Lower lobe of right lung (tissue), 2 donors: ENCODE measurements around the gene IBA57. TPM values are rescaled to one million over a fixed set of nuclear protein-coding genes. Genes with fewer than 3 reads are reported as not detected.

ENCODE experiments used
- ATAC-seq, 2 donors: fragments of 200-7000 bp; cut with Tn5 transposase; one replicate each; pipeline ENCODE4 v1.9.1; 2020 to 2022; ENCODE audit warnings: mild to moderate bottlenecking in 2 of 2, moderate library complexity in 2 of 2
- DNase-seq: peaks from one replicate; pipeline ENCODE4 v3.0.0-alpha.2; 2020
- H3K27ac ChIP-seq: fragments of 200-600 bp; one replicate; pipeline ENCODE4 v1.8.0; 2022
- H3K27me3 ChIP-seq: fragments of 200-600 bp; one replicate; pipeline ENCODE4 v1.8.0; 2022; ENCODE audit warnings: low read depth
- H3K36me3 ChIP-seq: fragments of 200-600 bp; one replicate; pipeline ENCODE4 v1.8.0; 2022; ENCODE audit warnings: mild to moderate bottlenecking
- H3K4me1 ChIP-seq: fragments of 200-600 bp; one replicate; pipeline ENCODE4 v1.8.0; 2022
- H3K4me3 ChIP-seq: fragments of 200-600 bp; one replicate; pipeline ENCODE4 v1.8.0; 2022; ENCODE audit warnings: mild to moderate bottlenecking
- H3K9me3 ChIP-seq: fragments of 200-600 bp; one replicate; pipeline ENCODE4 v1.8.0; 2022
- intact Hi-C: fragments of 100-400 bp; cut with DNase I; formaldehyde crosslinking; loops from one replicate; pipeline ENCODE4 v1.11.0; 2022
- total RNA-seq: library from RNA; stranded (reverse); fragmentation: NEBNext Ultra II Directional; extraction: Animal tissue kit (Norgen Biotek cat#: 25700); gene quantifications from one replicate; pipeline ENCODE4 v1.2.1, GENCODE V29; 2021
- TF ChIP-seq, protein P1 (sequence below): fragments of 200-600 bp; IDR thresholded peaks from one replicate; pipeline ENCODE4 v1.8.0; 2022; ENCODE audit warnings: antibody characterized with exemption, mild to moderate bottlenecking
- donor health status: DM: no; HTN: yes; CAD: no; lungs with severe emphysema.

The IBA57 gene
- total RNA-seq, 1 donor from 2014 or later = 10.7 TPM

DNA sequence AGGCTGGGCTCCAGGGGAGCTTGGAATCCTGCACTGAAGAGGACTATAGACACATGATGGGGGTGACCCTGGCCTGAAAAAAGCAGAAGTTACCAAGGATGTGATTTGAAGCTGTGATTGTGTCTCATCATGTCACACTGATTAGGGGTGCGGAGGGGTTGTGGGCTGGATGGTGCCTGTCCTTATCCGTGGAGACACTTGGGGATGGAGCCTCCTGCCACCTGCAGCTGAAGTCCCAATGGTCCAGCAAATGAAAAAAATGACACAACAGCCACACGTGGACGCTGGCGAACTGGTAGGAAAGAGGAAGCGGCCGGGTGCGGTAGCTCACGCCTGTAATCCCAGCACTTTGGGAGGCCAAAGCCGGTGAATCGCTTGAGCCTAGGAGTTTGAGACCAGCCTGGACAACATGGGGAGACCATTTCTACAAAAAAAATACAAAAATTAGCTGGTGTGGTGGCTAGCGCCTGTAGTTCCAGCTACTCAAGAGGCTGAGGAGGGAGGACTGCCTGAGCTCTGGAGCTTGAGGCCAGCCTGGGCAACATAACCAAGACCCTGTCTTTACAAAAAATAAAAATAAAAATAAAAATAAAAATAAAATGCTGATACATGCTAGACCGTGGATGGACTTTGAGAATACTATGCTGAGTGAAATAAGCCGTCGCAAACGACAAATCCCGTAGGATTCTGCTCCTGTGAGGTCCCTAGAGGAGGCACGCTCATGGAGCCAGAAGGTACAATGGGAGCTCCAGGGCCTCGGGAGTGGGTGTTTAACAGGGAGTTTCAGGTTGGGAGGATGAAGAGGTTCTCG lies 838 bp upstream of the IBA57 start:
- TF ChIP-seq, protein P1, sequence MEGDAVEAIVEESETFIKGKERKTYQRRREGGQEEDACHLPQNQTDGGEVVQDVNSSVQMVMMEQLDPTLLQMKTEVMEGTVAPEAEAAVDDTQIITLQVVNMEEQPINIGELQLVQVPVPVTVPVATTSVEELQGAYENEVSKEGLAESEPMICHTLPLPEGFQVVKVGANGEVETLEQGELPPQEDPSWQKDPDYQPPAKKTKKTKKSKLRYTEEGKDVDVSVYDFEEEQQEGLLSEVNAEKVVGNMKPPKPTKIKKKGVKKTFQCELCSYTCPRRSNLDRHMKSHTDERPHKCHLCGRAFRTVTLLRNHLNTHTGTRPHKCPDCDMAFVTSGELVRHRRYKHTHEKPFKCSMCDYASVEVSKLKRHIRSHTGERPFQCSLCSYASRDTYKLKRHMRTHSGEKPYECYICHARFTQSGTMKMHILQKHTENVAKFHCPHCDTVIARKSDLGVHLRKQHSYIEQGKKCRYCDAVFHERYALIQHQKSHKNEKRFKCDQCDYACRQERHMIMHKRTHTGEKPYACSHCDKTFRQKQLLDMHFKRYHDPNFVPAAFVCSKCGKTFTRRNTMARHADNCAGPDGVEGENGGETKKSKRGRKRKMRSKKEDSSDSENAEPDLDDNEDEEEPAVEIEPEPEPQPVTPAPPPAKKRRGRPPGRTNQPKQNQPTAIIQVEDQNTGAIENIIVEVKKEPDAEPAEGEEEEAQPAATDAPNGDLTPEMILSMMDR = no peak
- Histone ChIP-seq H3K27me3 (peaks cover 8% of the 10 kb centered on the region), H3K27ac (peak overlapping the region; percentile 100), H3K9me3 (no peaks in the 10 kb centered on the region), H3K4me1 (peaks cover 55% of the 10 kb centered on the region), H3K36me3 (peaks cover 7% of the 10 kb centered on the region), H3K4me3 (peak overlapping the region; percentile 77)
- DNase-seq (peak; percentile 61), ATAC-seq (no peak)
- intact Hi-C loops = no loop called here

GRCh38 chr1:228166170-228166936 lies 749 bp downstream of the IBA57 start:
- intact Hi-C loops = no loop called here
- TF ChIP-seq, protein P1 = peak; percentile 44
- Histone ChIP-seq H3K27me3 (no peaks in the 10 kb centered on the region), H3K4me1 (peaks cover 51% of the 10 kb centered on the region), H3K4me3 (peak overlapping the region; percentile 77), H3K9me3 (no peaks in the 10 kb centered on the region), H3K27ac (peak overlapping the region; percentile 100), H3K36me3 (peaks cover 7% of the 10 kb centered on the region)
- DNase-seq (peak; percentile 78), ATAC-seq (peak; percentile 25 to 41)

DNA sequence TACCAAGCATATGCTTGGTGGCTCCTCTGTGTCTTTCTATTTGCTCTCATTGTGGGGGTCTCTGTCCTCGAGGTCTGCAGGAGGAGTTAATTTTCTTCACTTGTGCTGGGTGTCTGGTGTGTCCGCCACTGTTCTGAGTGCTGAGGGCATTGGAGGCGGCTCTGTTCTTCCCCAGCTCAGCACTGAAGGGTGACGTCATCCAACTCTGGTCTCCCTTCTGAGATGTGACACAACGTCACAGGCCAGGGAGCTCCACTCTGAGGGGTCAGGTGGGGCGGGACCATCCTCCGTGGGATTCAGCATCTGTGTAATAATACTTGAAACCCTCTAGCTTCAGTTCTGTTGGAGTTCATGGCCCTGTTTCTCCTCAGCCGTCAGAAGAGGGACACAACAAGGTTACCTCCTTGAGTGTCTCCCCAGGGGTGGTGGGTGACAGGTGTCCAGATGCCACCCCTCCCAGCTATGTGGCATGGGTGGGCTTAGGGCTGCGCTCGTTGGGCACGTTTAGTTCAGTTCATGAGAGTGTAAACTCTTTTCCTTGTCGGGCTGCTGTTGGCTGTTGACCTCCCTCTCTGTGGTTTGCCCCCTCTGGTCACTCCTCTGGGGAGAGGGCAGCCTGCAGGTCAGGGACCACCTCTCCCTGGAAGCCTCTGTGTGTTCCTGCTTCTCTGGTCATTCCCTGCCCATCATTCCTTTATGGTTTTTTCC lies 3.1 kb downstream of the IBA57 start:
- no peak overlapping the region for H3K27ac ChIP-seq
- no peak overlapping the region for H3K4me3 ChIP-seq
- H3K9me3 ChIP-seq = no peaks in the 10 kb centered on the region
- TF ChIP-seq, protein P1 = no peak
- peak; percentile 32 for DNase-seq
- intact Hi-C loops = no loop called here
- peaks cover 31% of the 10 kb centered on the region for H3K4me1 ChIP-seq
- no peaks in the 10 kb centered on the region for H3K27me3 ChIP-seq
- peaks cover 7% of the 10 kb centered on the region for H3K36me3 ChIP-seq
- no peak for ATAC-seq

DNA sequence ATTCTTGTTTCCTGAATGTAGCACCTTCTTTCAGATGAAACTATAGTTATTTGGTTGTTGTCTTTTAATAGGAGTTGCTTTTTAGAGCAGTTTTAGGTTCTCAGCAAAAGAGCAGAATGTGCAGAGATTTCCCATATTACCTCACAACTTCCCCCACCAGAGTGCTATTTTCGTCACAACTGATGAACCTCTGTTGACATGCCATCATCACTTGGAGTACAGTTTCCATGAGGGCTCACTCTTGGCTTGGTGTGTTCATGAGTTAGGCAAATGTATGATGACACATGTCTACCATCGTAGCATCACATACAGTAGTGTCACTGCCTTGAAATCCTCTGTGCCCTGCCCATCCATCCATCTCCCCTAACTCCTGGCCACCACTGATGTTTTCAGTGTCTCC lies 3.7 kb downstream of the IBA57 start:
- intact Hi-C loops = no loop called here
- no peak for ATAC-seq

DNA sequence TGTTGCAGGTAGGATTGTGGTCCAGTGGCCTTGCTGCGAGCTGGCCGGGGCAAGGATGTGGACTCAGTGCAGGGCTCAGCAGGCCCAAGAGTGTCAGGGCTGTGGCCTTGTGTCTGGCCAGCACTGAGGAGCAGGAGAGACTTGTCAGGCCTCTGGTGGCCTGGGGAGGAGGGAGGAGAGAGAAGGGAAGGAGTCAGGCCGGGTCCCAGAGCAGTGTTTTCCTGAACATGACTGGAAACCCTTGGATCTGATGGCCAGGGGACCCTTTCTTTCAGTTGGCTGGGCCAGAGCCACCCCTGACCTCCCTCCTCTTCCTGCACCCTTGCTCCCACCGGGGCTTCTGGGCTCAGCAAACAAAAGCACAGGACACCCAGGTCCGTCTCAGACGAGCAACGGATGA lies 5.1 kb downstream of the IBA57 start:
- TF ChIP-seq, protein P1 = no peak
- H3K9me3 ChIP-seq = no peaks in the 10 kb centered on the region
- DNase-seq = peak; percentile 19
- peaks cover 17% of the 10 kb centered on the region for H3K36me3 ChIP-seq
- no peaks in the 10 kb centered on the region for H3K27me3 ChIP-seq
- peaks cover 31% of the 10 kb centered on the region for H3K4me1 ChIP-seq
- intact Hi-C loops = no loop called here
- no peak for ATAC-seq
- no peak overlapping the region for H3K27ac ChIP-seq
- H3K4me3 ChIP-seq = no peak overlapping the region

More for the DNA sequence above, 3.7 kb downstream of the IBA57 start:
- H3K27ac ChIP-seq = no peak overlapping the region
- no peaks in the 10 kb centered on the region for H3K27me3 ChIP-seq
- H3K36me3 ChIP-seq = peaks cover 7% of the 10 kb centered on the region
- no peak overlapping the region for H3K4me3 ChIP-seq
- TF ChIP-seq, protein P1 = no peak
- H3K9me3 ChIP-seq = no peaks in the 10 kb centered on the region
- peaks cover 27% of the 10 kb centered on the region for H3K4me1 ChIP-seq
- DNase-seq = no peak
